SK-N-MC (cell line): Measurements from ENCODE around the gene TGFBI.

Source experiments
- EZH2 ChIP-seq: fragments of 200-600 bp; sonication (generic); IDR thresholded peaks from one replicate; pipeline ENCODE4 v1.6.1; 2017; ENCODE audit warnings: antibody characterized with exemption
- FOXP2 ChIP-seq: optimal IDR thresholded peaks from 2 replicates; pipeline ENCODE3; 2011; ENCODE audit warnings: mild to moderate bottlenecking, moderate library complexity; ENCODE audit not compliant: insufficient read depth; ENCODE audit errors: extremely low read length, control extremely low read depth
- POLR2AphosphoS5 ChIP-seq: IDR thresholded peaks from 2 replicates; pipeline ENCODE4 v1.6.1; 2012; ENCODE audit warnings: mild to moderate bottlenecking, low read depth, low read length, borderline replicate concordance

GRCh38 chr5:136020383-136021015 lies 8.3 kb upstream of the TGFBI start:
- TF ChIP-seq EZH2 = no peak
- no peak for TF ChIP-seq POLR2AphosphoS5
- TF ChIP-seq FOXP2 = no peak
